Endothelial cell of umbilical vein (primary cell): ENCODE measurements around the gene LOXHD1. TPM values are rescaled to one million over a fixed set of nuclear protein-coding genes. Genes with fewer than 3 reads are reported as not detected.

Experiments used
- BruUV-seq: library from RNA; stranded (reverse); fragments of 400-500 nt; replicated peaks from 2 replicates; lab custom pipeline; 2021; lab: Mats Ljungman, UMichigan
- CTCF ChIA-PET: fragments of 300-600, 350-600 bp; sonication (Branson Sonifier 250); formaldehyde crosslinking; loops from one replicate; lab custom pipeline; 2021; ENCODE audit warnings: antibody characterized with exemption, inconsistent platforms; lab: Charles Lee
- POLR2A ChIA-PET: fragments of 300-600, 350-600 bp; sonication (Branson Sonifier 250); formaldehyde crosslinking; loops from one replicate; lab custom pipeline; 2021; ENCODE audit warnings: antibody characterized with exemption, inconsistent platforms; lab: Charles Lee
- DNase-seq: peaks from one replicate; pipeline ENCODE4 v3.0.0-alpha.2; 2011; ENCODE audit warnings: low read depth, low spot score
- FAIRE-seq: peaks from 2 replicates; lab custom pipeline; 2011; peaks lifted over from hg19 to GRCh38; lab: Jason Lieb, UNC
- H2AFZ ChIP-seq: 2 replicates; pipeline ENCODE4 v1.6.0; 2012; ENCODE audit warnings: low read depth, low read length, control low read depth, inconsistent platforms
- H3K27ac ChIP-seq: 2 replicates; pipeline ENCODE4 v1.5.1; 2011; ENCODE audit warnings: low read depth, mild to moderate bottlenecking, control low read depth, low read length, moderate library complexity; ENCODE audit not compliant: insufficient read depth
- H3K27me3 ChIP-seq, 2 experiments: 2 replicates each; pipeline versions ENCODE4 v1.6.0 to v1.6.1; 2011; ENCODE audit warnings: low read length in 2 of 2, mixed read lengths in 1 of 2; ENCODE audit not compliant: control insufficient read depth in 2 of 2, insufficient read depth in 2 of 2
- H3K36me3 ChIP-seq, 2 experiments: 2 replicates in 1 of 2; 3 replicates in 1 of 2; pipeline ENCODE4 v1.5.1; 2011; ENCODE audit warnings: low read length in 2 of 2, mild to moderate bottlenecking in 1 of 2, moderate library complexity in 1 of 2; ENCODE audit not compliant: control insufficient read depth in 2 of 2, insufficient read depth in 2 of 2; ENCODE audit errors: extremely low read depth in 1 of 2
- H3K4me1 ChIP-seq: 3 replicates; pipeline ENCODE4 v1.5.1; 2011; ENCODE audit warnings: mild to moderate bottlenecking, low read length; ENCODE audit not compliant: control insufficient read depth, insufficient read depth; ENCODE audit errors: extremely low read depth
- H3K4me2 ChIP-seq: 2 replicates; pipeline ENCODE4 v1.6.1; 2011; ENCODE audit warnings: low read length, control low read depth, mixed read lengths; ENCODE audit not compliant: insufficient read depth
- H3K4me3 ChIP-seq, 3 experiments: fragments of 200-600 bp in 1 of 3; sonication (generic), shearing (Covaris generic) in 1 of 3; replicated peaks in 1 of 3; 2 replicates each; pipeline ENCODE4 v1.5.1; 2011 to 2016; ENCODE audit warnings: control low read depth in 3 of 3, low read length in 3 of 3, mild to moderate bottlenecking in 2 of 3, inconsistent platforms in 1 of 3, low read depth in 1 of 3, moderate library complexity in 1 of 3; ENCODE audit not compliant: insufficient read depth in 1 of 3
- H3K79me2 ChIP-seq: 2 replicates; pipeline ENCODE4 v1.6.0; 2012; ENCODE audit warnings: low read length, inconsistent platforms; ENCODE audit not compliant: control insufficient read depth, insufficient read depth
- H3K9ac ChIP-seq: replicated peaks from 2 replicates; pipeline ENCODE3; 2011; ENCODE audit warnings: low read length, control low read depth; ENCODE audit not compliant: insufficient read depth; ENCODE audit errors: extremely low read depth
- H3K9me1 ChIP-seq: replicated peaks from 3 replicates; pipeline ENCODE4 v1.6.0; 2011; ENCODE audit warnings: mild to moderate bottlenecking, low read length; ENCODE audit not compliant: control insufficient read depth, insufficient read depth; ENCODE audit errors: extremely low read depth
- H3K9me3 ChIP-seq: replicated peaks from 2 replicates; pipeline ENCODE4 v1.5.1; 2012; ENCODE audit warnings: low read length, inconsistent platforms; ENCODE audit not compliant: control insufficient read depth, insufficient read depth
- H4K20me1 ChIP-seq: replicated peaks from 2 replicates; pipeline ENCODE3; 2011; ENCODE audit warnings: mild to moderate bottlenecking, low read length; ENCODE audit not compliant: control insufficient read depth, insufficient read depth; ENCODE audit errors: extremely low read depth
- EZH2 ChIP-seq: IDR thresholded peaks from 2 replicates; pipeline ENCODE4 v1.6.1; 2012; ENCODE audit warnings: borderline replicate concordance, low read depth, mild to moderate bottlenecking, moderate library complexity, low read length, inconsistent platforms; ENCODE audit not compliant: severe bottlenecking
- FOS ChIP-seq: IDR thresholded peaks from 2 replicates; pipeline ENCODE4 v1.6.1; 2011; ENCODE audit warnings: mild to moderate bottlenecking, low read length, moderate library complexity, borderline replicate concordance; ENCODE audit not compliant: insufficient read depth
- GATA2 ChIP-seq: IDR thresholded peaks from 2 replicates; pipeline ENCODE4 v1.7.0; 2011; ENCODE audit warnings: low read depth, mild to moderate bottlenecking, moderate library complexity, mixed read lengths, low read length; ENCODE audit not compliant: insufficient read length, insufficient read depth
- JUN ChIP-seq: IDR thresholded peaks from 2 replicates; pipeline ENCODE4 v1.6.1; 2011; ENCODE audit warnings: borderline replicate concordance, low read depth; ENCODE audit not compliant: insufficient read length, insufficient read depth
- MAX ChIP-seq: IDR thresholded peaks from 2 replicates; pipeline ENCODE4 v1.6.1; 2011; ENCODE audit not compliant: insufficient read depth, insufficient read length
- MYC ChIP-seq: IDR thresholded peaks from one replicate; pipeline ENCODE4 v1.6.1; 2011; ENCODE audit warnings: mild to moderate bottlenecking, low read depth, low read length
- POLR2A ChIP-seq: IDR thresholded peaks from 2 replicates; pipeline ENCODE4 v1.6.1; 2012; ENCODE audit warnings: low read depth, mild to moderate bottlenecking, control low read depth, low read length
- POLR2AphosphoS5 ChIP-seq: IDR thresholded peaks from 2 replicates; pipeline ENCODE4 v1.6.1; 2012; ENCODE audit warnings: low read depth, mild to moderate bottlenecking, control low read depth, low read length, moderate library complexity; ENCODE audit not compliant: insufficient read depth
- dilution Hi-C: fragments of 300-500 bp; cut with MboI; formaldehyde crosslinking; loops from one replicate; pipeline ENCODE4 v1.15.0; 2019; ENCODE audit warnings: low sequenced_read_pairs; ENCODE audit not compliant: extremely low pct_ligation_motif_present
- intact Hi-C: fragments of 100-400 bp; cut with micrococcal nuclease; formaldehyde crosslinking; loops from one replicate; pipeline ENCODE4 v1.10.0; 2022
- polyA plus RNA-seq, 4 experiments: library from polyadenylated mRNA; depleted of rRNA in 3 of 4; stranded (reverse) in 3 of 4; unstranded in 1 of 4; fragments of >200 nt; gene quantifications; 2 replicates each; pipeline versions ENCODE4 v1.2.1 to v1.2.3, GENCODE V29; 2011 to 2012; ENCODE audit warnings: missing spikeins in 1 of 4
- total RNA-seq: library from RNA; stranded (reverse); gene quantifications from 2 replicates; pipeline ENCODE4 v1.2.3, GENCODE V29; 2021
- TF ChIP-seq, protein P1 (sequence below), 2 donors: IDR thresholded peaks; 1 replicate in 1 of 2; 2 replicates in 1 of 2; pipeline ENCODE4 v1.5.1; 2011; ENCODE audit warnings: low read length in 2 of 2, mild to moderate bottlenecking in 2 of 2, moderate library complexity in 2 of 2, control low read depth in 1 of 2, inconsistent platforms in 1 of 2, low read depth in 1 of 2; ENCODE audit not compliant: insufficient read depth in 1 of 2; ENCODE audit errors: extremely low read depth in 1 of 2

LOXHD1 gene
- total and polyA plus RNA-seq, 2 donors (not counting 3 experiments of a cell fraction or from before 2014, with no cell fraction given), result not detected

- no peak for DNase-seq
- no peak for FAIRE-seq
- intact Hi-C loops, result no loop called here
- Histone ChIP-seq H3K4me3 (no peak overlapping the region), H3K36me3 (no peaks in the 10 kb centered on the region), H3K27me3 (no peaks in the 10 kb centered on the region), H3K9me3 (no peaks in the 10 kb centered on the region), H3K79me2 (no peaks in the 10 kb centered on the region), H3K9ac (no peak overlapping the region), H3K27ac (no peak overlapping the region), H4K20me1 (no peaks in the 10 kb centered on the region), H3K4me1 (peaks cover 7% of the 10 kb centered on the region), H2AFZ (no peak overlapping the region), H3K9me1 (no peaks in the 10 kb centered on the region), H3K4me2 (no peak overlapping the region)
- POLR2A ChIA-PET, result no interaction called here
- dilution Hi-C loops, result no loop called here
- CTCF ChIA-PET, result interaction anchor here (1.0 kb wide), 2 partner anchors 10 to 13 kb away, joined by 3 to 5 read pairs; no protein-coding TSS in a partner anchor
- BruUV-seq, result no TSS peak
- TF ChIP-seq EZH2, result no peak
- TF ChIP-seq, protein P1, sequence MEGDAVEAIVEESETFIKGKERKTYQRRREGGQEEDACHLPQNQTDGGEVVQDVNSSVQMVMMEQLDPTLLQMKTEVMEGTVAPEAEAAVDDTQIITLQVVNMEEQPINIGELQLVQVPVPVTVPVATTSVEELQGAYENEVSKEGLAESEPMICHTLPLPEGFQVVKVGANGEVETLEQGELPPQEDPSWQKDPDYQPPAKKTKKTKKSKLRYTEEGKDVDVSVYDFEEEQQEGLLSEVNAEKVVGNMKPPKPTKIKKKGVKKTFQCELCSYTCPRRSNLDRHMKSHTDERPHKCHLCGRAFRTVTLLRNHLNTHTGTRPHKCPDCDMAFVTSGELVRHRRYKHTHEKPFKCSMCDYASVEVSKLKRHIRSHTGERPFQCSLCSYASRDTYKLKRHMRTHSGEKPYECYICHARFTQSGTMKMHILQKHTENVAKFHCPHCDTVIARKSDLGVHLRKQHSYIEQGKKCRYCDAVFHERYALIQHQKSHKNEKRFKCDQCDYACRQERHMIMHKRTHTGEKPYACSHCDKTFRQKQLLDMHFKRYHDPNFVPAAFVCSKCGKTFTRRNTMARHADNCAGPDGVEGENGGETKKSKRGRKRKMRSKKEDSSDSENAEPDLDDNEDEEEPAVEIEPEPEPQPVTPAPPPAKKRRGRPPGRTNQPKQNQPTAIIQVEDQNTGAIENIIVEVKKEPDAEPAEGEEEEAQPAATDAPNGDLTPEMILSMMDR (IDR thresholded peaks at IDR 0.05; ENCODE audit: extremely low read depth in 1 of 2, insufficient read depth in 1 of 2, low read depth in 1 of 2, low read length in 2 of 2), result no peak
- no peak for TF ChIP-seq MYC
- TF ChIP-seq FOS, result no peak
- TF ChIP-seq POLR2AphosphoS5, result no peak
- TF ChIP-seq GATA2, result no peak
- no peak for TF ChIP-seq POLR2A
- TF ChIP-seq MAX, result no peak
- no peak for TF ChIP-seq JUN
Observed at GRCh38 chr18:46680784-46681695, 24.0 kb upstream of the LOXHD1 start.
